Activated T-helper 1 cell treated with anti-CD3 and anti-CD28 coated beads, Interleukin-2, amount 50 U/mL, for 16 hours (primary cell): ENCODE measurements around the gene MAPK6.
"Not testable (repeated sequence)": the region's sequence is repeated elsewhere in the genome, so short reads cannot be mapped to it uniquely, and the experiment has no call there.

Source experiments
- DNase-seq, 2 donors: peaks; one replicate each; pipeline ENCODE4 v3.0.0-alpha.2; 2020; ENCODE audit warnings: low read depth in 1 of 2, low spot score in 1 of 2

MAPK6 gene

GRCh38 chr15:52042051-52042851 is 23.2 kb downstream of the MAPK6 start:
- no peak for DNase-seq

- DNase-seq, result not testable (repeated sequence)
Measured at GRCh38 chr15:52045795-52046298, 26.8 kb downstream of the MAPK6 start.

GRCh38 chr15:52046552-52046951 is 27.5 kb downstream of the MAPK6 start:
- DNase-seq, result not testable (repeated sequence)

GRCh38 chr15:52050416-52050815 is 31.4 kb downstream of the MAPK6 start:
- DNase-seq, result no peak

- DNase-seq, result no peak
Measured at GRCh38 chr15:52052066-52052935, 33.3 kb downstream of the MAPK6 start.

GRCh38 chr15:52054381-52054780 is 35.4 kb downstream of the MAPK6 start:
- DNase-seq, result no peak

- not testable (repeated sequence) for DNase-seq
Measured at GRCh38 chr15:52054858-52055257, 35.8 kb downstream of the MAPK6 start.

GRCh38 chr15:52056001-52056400 is 37.0 kb downstream of the MAPK6 start:
- no peak for DNase-seq

- DNase-seq, result no peak
Measured at GRCh38 chr15:52056496-52056895, 37.5 kb downstream of the MAPK6 start.

- no peak for DNase-seq
Measured at GRCh38 chr15:52057996-52058395, 39.0 kb downstream of the MAPK6 start.

- DNase-seq, result no peak
Measured at GRCh38 chr15:52060501-52060900, 41.5 kb downstream of the MAPK6 start.

GRCh38 chr15:52066842-52067544 is 48.0 kb downstream of the MAPK6 start:
- no peak for DNase-seq

- no peak for DNase-seq
Measured at GRCh38 chr15:52067545-52067926, 48.5 kb downstream of the MAPK6 start.

- DNase-seq, result no peak
Measured at GRCh38 chr15:52068004-52068615, 49.1 kb downstream of the MAPK6 start.

GRCh38 chr15:52069559-52069958 is 50.5 kb downstream of the MAPK6 start:
- DNase-seq, result no peak

GRCh38 chr15:52071570-52071969 is 52.6 kb downstream of the MAPK6 start:
- DNase-seq, result no peak

- no peak for DNase-seq
Measured at GRCh38 chr15:52076889-52077781, 58.1 kb downstream of the MAPK6 start.

GRCh38 chr15:52078197-52078875 is 59.3 kb downstream of the MAPK6 start:
- DNase-seq, result no peak
